ENCODE data around the gene CPA1.

- TF ChIP-seq EZH2 (IDR thresholded peaks at IDR 0.05) (no peak), POLR2AphosphoS5 (IDR thresholded peaks at IDR 0.05; ENCODE audit: borderline replicate concordance, low read depth, low read length) (no peak)
Observed at GRCh38 chr7:130417213-130417612, 36.9 kb downstream of the CPA1 start.

All from SK-N-MC (cell line).